GM12891 (cell line): Measurements from ENCODE around the gene DNAJB9.
"Not testable (repeated sequence)": the region's sequence is repeated elsewhere in the genome, so short reads cannot be mapped to it uniquely, and the experiment has no call there.

Source experiments
- PAX5 ChIP-seq: IDR thresholded peaks from 2 replicates; pipeline ENCODE4 v1.6.1; 2011; ENCODE audit warnings: low read length, moderate library complexity, mild to moderate bottlenecking; ENCODE audit not compliant: insufficient read depth, severe bottlenecking
- POLR2A ChIP-seq: IDR thresholded peaks from 2 replicates; pipeline ENCODE4 v1.6.1; 2011; ENCODE audit warnings: low read depth, low read length, control low read depth
- POU2F2 ChIP-seq: IDR thresholded peaks from 2 replicates; pipeline ENCODE4 v1.6.1; 2011; ENCODE audit warnings: low read depth, mild to moderate bottlenecking, control low read depth, low read length, moderate library complexity

DNA sequence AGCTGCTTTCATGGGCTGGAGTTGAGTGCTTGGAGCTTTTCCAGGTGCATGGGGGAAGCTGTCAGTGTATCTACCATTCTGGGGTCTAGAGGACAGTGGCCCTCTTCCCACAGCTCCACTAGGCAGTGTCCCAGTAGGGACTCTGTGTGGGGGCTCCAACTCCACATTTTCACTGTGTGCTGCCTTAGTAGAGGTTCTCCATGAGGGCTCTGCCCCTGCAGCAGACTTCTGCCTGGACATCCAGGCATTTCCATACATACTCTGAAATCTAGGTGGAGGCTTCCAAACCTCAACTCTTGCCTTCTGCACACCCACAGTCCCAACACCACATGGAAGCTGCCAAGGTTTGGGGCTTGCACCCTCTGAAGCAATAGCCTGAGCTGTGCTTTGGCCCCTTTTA lies 13.0 kb upstream of the DNAJB9 start:
- TF ChIP-seq POLR2A, POU2F2, PAX5: not testable (repeated sequence)
